H9 (cell line): ENCODE data around the gene ENTPD1. TPM values are rescaled to one million over a fixed set of nuclear protein-coding genes. Genes with fewer than 3 reads are reported as not detected.
"Not testable (repeated sequence)": the region's sequence is repeated elsewhere in the genome, so short reads cannot be mapped to it uniquely, and the experiment has no call there.

ENCODE experiments used
- DNase-seq: peaks from one replicate; pipeline ENCODE4 v3.0.0-alpha.2; 2017
- H2AFZ ChIP-seq: one replicate; pipeline ENCODE4 v1.6.1; 2013; ENCODE audit warnings: mild to moderate bottlenecking, low read length, control low read depth, moderate library complexity
- H2AK5ac ChIP-seq: 2 replicates; pipeline ENCODE4 v1.6.1; 2013; ENCODE audit warnings: low read length, control low read depth, mixed read lengths; ENCODE audit not compliant: insufficient read length
- H2BK120ac ChIP-seq: one replicate; pipeline ENCODE4 v1.6.1; 2013; ENCODE audit warnings: low read depth, mild to moderate bottlenecking, low read length, control low read depth, inconsistent platforms; ENCODE audit not compliant: poor library complexity, severe bottlenecking
- H2BK12ac ChIP-seq: 2 replicates; pipeline ENCODE4 v1.6.1; 2013; ENCODE audit warnings: low read length, control low read depth, mixed read lengths, low read depth; ENCODE audit not compliant: insufficient read length
- H2BK15ac ChIP-seq: 2 replicates; pipeline ENCODE4 v1.6.1; 2013; ENCODE audit warnings: low read depth, low read length, control low read depth
- H2BK20ac ChIP-seq: one replicate; pipeline ENCODE4 v1.6.1; 2013; ENCODE audit warnings: low read depth, mild to moderate bottlenecking, low read length, control low read depth, inconsistent platforms; ENCODE audit not compliant: poor library complexity, severe bottlenecking
- H2BK5ac ChIP-seq: 2 replicates; pipeline ENCODE4 v1.6.1; 2013; ENCODE audit warnings: low read length, control low read depth, mixed read lengths; ENCODE audit not compliant: insufficient read length
- H3K14ac ChIP-seq: 2 replicates; pipeline ENCODE4 v1.6.1; 2013; ENCODE audit warnings: low read length, control low read depth; ENCODE audit not compliant: insufficient read depth
- H3K18ac ChIP-seq: 2 replicates; pipeline ENCODE4 v1.6.1; 2013; ENCODE audit warnings: low read depth, mild to moderate bottlenecking, mixed read lengths, low read length, control low read depth; ENCODE audit not compliant: insufficient read length
- H3K23ac ChIP-seq: 2 replicates; pipeline ENCODE4 v1.6.1; 2013; ENCODE audit warnings: low read length, control low read depth, mixed read lengths, low read depth; ENCODE audit not compliant: insufficient read length
- H3K23me2 ChIP-seq: 2 replicates; pipeline ENCODE4 v1.6.1; 2013; ENCODE audit warnings: low read depth, mild to moderate bottlenecking, mixed read lengths, low read length, control low read depth; ENCODE audit not compliant: insufficient read length, poor library complexity, severe bottlenecking
- H3K27ac ChIP-seq: 2 replicates; pipeline ENCODE4 v1.5.1; 2013; ENCODE audit warnings: low read length, control low read depth, mixed read lengths, low read depth; ENCODE audit not compliant: insufficient read length
- H3K27me3 ChIP-seq: 2 replicates; pipeline ENCODE4 v1.6.1; 2013; ENCODE audit warnings: low read length, control low read depth, inconsistent platforms; ENCODE audit not compliant: insufficient read depth
- H3K4ac ChIP-seq: 2 replicates; pipeline ENCODE4 v1.6.1; 2013; ENCODE audit warnings: low read depth, mild to moderate bottlenecking, control low read depth, inconsistent platforms, low read length, moderate library complexity
- H3K4me1 ChIP-seq: 2 replicates; pipeline ENCODE4 v1.6.1; 2013; ENCODE audit warnings: low read length, control low read depth, inconsistent platforms; ENCODE audit not compliant: insufficient read depth
- H3K4me2 ChIP-seq: 2 replicates; pipeline ENCODE4 v1.6.1; 2013; ENCODE audit warnings: low read length, control low read depth, mixed read lengths; ENCODE audit not compliant: insufficient read length, insufficient read depth
- H3K56ac ChIP-seq: 2 replicates; pipeline ENCODE4 v1.6.1; 2013; ENCODE audit warnings: low read depth, mild to moderate bottlenecking, mixed read lengths, low read length, control low read depth; ENCODE audit not compliant: insufficient read length
- H3K79me1 ChIP-seq: 2 replicates; pipeline ENCODE4 v1.6.1; 2013; ENCODE audit warnings: low read depth, mild to moderate bottlenecking, moderate library complexity, low read length, control low read depth, inconsistent platforms; ENCODE audit not compliant: insufficient read depth, poor library complexity, severe bottlenecking
- H3K79me2 ChIP-seq: 2 replicates; pipeline ENCODE4 v1.6.1; 2013; ENCODE audit warnings: low read length, control low read depth, inconsistent platforms; ENCODE audit not compliant: insufficient read depth
- H3K9ac ChIP-seq: 2 replicates; pipeline ENCODE4 v1.6.1; 2013; ENCODE audit warnings: low read length, control low read depth, mixed read lengths; ENCODE audit not compliant: insufficient read length; ENCODE audit errors: extremely low read depth
- H3K9me3 ChIP-seq: one replicate; pipeline ENCODE4 v1.6.1; 2013; ENCODE audit warnings: low read depth, low read length, inconsistent platforms; ENCODE audit not compliant: control insufficient read depth
- H3T11ph ChIP-seq: one replicate; pipeline ENCODE4 v1.6.1; 2013; ENCODE audit warnings: mild to moderate bottlenecking, low read length, control low read depth, inconsistent platforms
- H4K20me1 ChIP-seq: one replicate; pipeline ENCODE4 v1.6.1; 2013; ENCODE audit not compliant: control insufficient read depth, insufficient read length, insufficient read depth
- H4K5ac ChIP-seq: 2 replicates; pipeline ENCODE4 v1.6.1; 2013; ENCODE audit warnings: low read depth, mild to moderate bottlenecking, mixed read lengths, low read length, control low read depth; ENCODE audit not compliant: insufficient read length
- H4K8ac ChIP-seq: replicated peaks from 2 replicates; pipeline ENCODE4 v1.6.1; 2013; ENCODE audit warnings: low read length, control low read depth, mixed read lengths, low read depth; ENCODE audit not compliant: insufficient read length
- H4K91ac ChIP-seq: 2 replicates; pipeline ENCODE4 v1.6.1; 2013; ENCODE audit warnings: low read depth, mild to moderate bottlenecking, moderate library complexity, mixed read lengths, low read length, control low read depth; ENCODE audit not compliant: insufficient read length
- H3K27ac Mint-ChIP-seq, 3 experiments: 2 replicates in 2 of 3; 3 replicates in 1 of 3; pipeline ENCODE4 v1.8.0; 2020 to 2021; ENCODE audit warnings: mixed read lengths in 3 of 3, mild to moderate bottlenecking in 1 of 3, moderate library complexity in 1 of 3
- H3K27me3 Mint-ChIP-seq: 2 replicates; pipeline ENCODE4 v1.8.0; 2021; ENCODE audit warnings: low read depth, mild to moderate bottlenecking, moderate library complexity, mixed read lengths
- H3K36me3 Mint-ChIP-seq, 3 experiments: 2 replicates in 2 of 3; 3 replicates in 1 of 3; pipeline ENCODE4 v1.8.0; 2020 to 2021; ENCODE audit warnings: low read depth in 3 of 3, mixed read lengths in 3 of 3; ENCODE audit not compliant: insufficient read depth in 1 of 3
- H3K4me1 Mint-ChIP-seq, 2 experiments: 2 replicates each; pipeline ENCODE4 v1.8.0; 2020; ENCODE audit warnings: mixed read lengths in 2 of 2
- H3K4me3 Mint-ChIP-seq, 2 experiments: 2 replicates in 1 of 2; 3 replicates in 1 of 2; pipeline ENCODE4 v1.8.0; 2020 to 2021; ENCODE audit warnings: mild to moderate bottlenecking in 2 of 2, mixed read lengths in 2 of 2, moderate library complexity in 1 of 2
- H3K9me3 Mint-ChIP-seq, 2 experiments: 2 replicates in 1 of 2; 3 replicates in 1 of 2; pipeline ENCODE4 v1.8.0; 2020; ENCODE audit warnings: mild to moderate bottlenecking in 2 of 2, mixed read lengths in 2 of 2, moderate library complexity in 1 of 2
- CTCF ChIP-seq: fragments of 200-600 bp; sonication (generic); conservative IDR thresholded peaks from 3 replicates; pipeline ENCODE4 v1.8.0; 2021; ENCODE audit warnings: antibody characterized with exemption, mild to moderate bottlenecking
- WGBS: extraction: QIAGEN DNeasy Blood & Tissue Kit; methylation state at CpG from one replicate; pipeline ENCODE4 v1.1.7; 2013; ENCODE audit warnings: missing lambda C conversion rate, low lambda C conversion rate, mixed read lengths; ENCODE audit not compliant: insufficient read length; ENCODE audit errors: extremely low coverage; 5-methylcytosine and 5-hydroxymethylcytosine counted together
- total RNA-seq: library from RNA; stranded (reverse); gene quantifications from 2 replicates; pipeline ENCODE4 v1.2.1, GENCODE V29; 2021

The ENTPD1 gene
- total RNA-seq, 1 experiment from 2014 or later, result 1.9 TPM

DNA sequence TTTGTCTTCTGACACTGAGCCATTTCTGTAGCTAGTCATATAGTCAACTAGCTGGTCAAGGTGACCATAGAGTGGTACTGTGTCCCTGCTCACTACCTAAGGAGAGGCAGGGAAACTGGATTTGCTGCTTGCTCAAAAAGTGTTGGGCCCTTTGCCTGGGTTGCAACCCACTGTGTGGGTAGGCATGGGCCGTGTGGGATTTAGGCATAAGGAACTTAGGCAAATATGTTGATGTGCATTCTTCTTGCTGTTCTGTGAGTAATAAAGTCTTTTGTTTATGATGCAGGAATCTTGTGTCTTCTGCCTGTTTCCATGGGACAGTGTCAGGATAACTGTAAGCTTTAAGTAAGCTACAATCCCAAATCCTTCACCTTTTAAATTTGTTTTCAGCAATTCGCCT lies 39.1 kb upstream of the ENTPD1 start:
- Histone ChIP-seq H3K79me1 (no peaks in the 10 kb centered on the region), H4K5ac (no peak overlapping the region), H2BK5ac (no peak overlapping the region), H3K9me3 (no peaks in the 10 kb centered on the region), H3K4me2 (no peak overlapping the region), H3K14ac (no peak overlapping the region), H3K23me2 (no peaks in the 10 kb centered on the region), H3K4me1 (no peaks in the 10 kb centered on the region), H2BK12ac (no peak overlapping the region), H3K27me3 (no peaks in the 10 kb centered on the region), H4K91ac (no peak overlapping the region), H3K4ac (no peak overlapping the region), H3T11ph (no peak overlapping the region), H4K20me1 (no peaks in the 10 kb centered on the region), H3K27ac (no peak overlapping the region), H3K9ac (no peak overlapping the region), H3K18ac (no peak overlapping the region), H3K23ac (no peak overlapping the region), H3K56ac (no peak overlapping the region), H2BK15ac (no peak overlapping the region), H2AFZ (no peak overlapping the region), H2BK20ac (no peak overlapping the region), H3K79me2 (no peaks in the 10 kb centered on the region), H4K8ac (no peak overlapping the region), H2AK5ac (no peak overlapping the region), H2BK120ac (no peak overlapping the region)
- DNase-seq, result no peak
- no peak for TF ChIP-seq CTCF
- Mint-ChIP-seq H3K9me3 (no peaks in the 10 kb centered on the region), H3K27ac (no peak overlapping the region), H3K36me3 (no peaks in the 10 kb centered on the region), H3K27me3 (no peaks in the 10 kb centered on the region), H3K4me3 (no peak overlapping the region), H3K4me1 (peaks cover 5 to 9% of the 10 kb centered on the region in 2 experiments)
- no CpG with 5 or more reads among the region's 2 CpGs for WGBS

GRCh38 chr10:95720745-95721144 lies 35.2 kb upstream of the ENTPD1 start:
- H2BK20ac ChIP-seq, H3K79me1 ChIP-seq, H3K4me1 ChIP-seq, H3K4ac ChIP-seq, H2AFZ ChIP-seq, H2AK5ac ChIP-seq, H3K9me3 ChIP-seq, H4K5ac ChIP-seq, H3K27me3 ChIP-seq, H3K23ac ChIP-seq, H4K91ac ChIP-seq, H3K9ac ChIP-seq, H2BK5ac ChIP-seq, H3T11ph ChIP-seq, H2BK12ac ChIP-seq, H3K79me2 ChIP-seq, H4K20me1 ChIP-seq, H4K8ac ChIP-seq, H3K27me3 Mint-ChIP-seq, H3K14ac ChIP-seq, H3K9me3 Mint-ChIP-seq, H3K23me2 ChIP-seq, H3K18ac ChIP-seq, H3K56ac ChIP-seq, H2BK15ac ChIP-seq, H3K27ac ChIP-seq, H3K4me1 Mint-ChIP-seq, DNase-seq, H3K4me3 Mint-ChIP-seq, H3K4me2 ChIP-seq, H3K36me3 Mint-ChIP-seq, H2BK120ac ChIP-seq, H3K27ac Mint-ChIP-seq: not testable (repeated sequence)
- no CpG with 5 or more reads among the region's 7 CpGs for WGBS
